HUES6 (cell line): ENCODE results near the gene SETDB2.
"Not testable (repeated sequence)": the region's sequence is repeated elsewhere in the genome, so short reads cannot be mapped to it uniquely, and the experiment has no call there.

ENCODE experiments used
- H3K27ac ChIP-seq: 2 replicates; pipeline ENCODE4 v1.7.0; 2013; ENCODE audit warnings: low read depth, mild to moderate bottlenecking, low read length, inconsistent platforms
- H3K27me3 ChIP-seq: 2 replicates; pipeline ENCODE4 v1.6.1; 2013; ENCODE audit warnings: low read length; ENCODE audit not compliant: control insufficient read depth, insufficient read depth
- H3K36me3 ChIP-seq: 2 replicates; pipeline ENCODE4 v1.6.1; 2013; ENCODE audit warnings: low read length; ENCODE audit not compliant: control insufficient read depth, insufficient read depth
- H3K4me1 ChIP-seq: 2 replicates; pipeline ENCODE4 v1.6.1; 2013; ENCODE audit warnings: low read length; ENCODE audit not compliant: control insufficient read depth, insufficient read depth
- H3K4me3 ChIP-seq: 2 replicates; pipeline ENCODE4 v1.5.1; 2013; ENCODE audit warnings: low read depth, low read length
- H3K9ac ChIP-seq: one replicate; pipeline ENCODE4 v1.6.1; 2013; ENCODE audit warnings: mild to moderate bottlenecking, low read length
- H3K9me3 ChIP-seq: 2 replicates; pipeline ENCODE4 v1.6.1; 2013; ENCODE audit warnings: low read depth, low read length; ENCODE audit not compliant: control insufficient read depth, insufficient read depth

The SETDB2 gene

GRCh38 chr13:49466292-49466838, 22.3 kb downstream of the SETDB2 start:
- Histone ChIP-seq H3K36me3 (peaks cover 28% of the 10 kb centered on the region), H3K4me3 (no peak overlapping the region), H3K4me1 (no peaks in the 10 kb centered on the region; the same call in 1 of the 2 replicates), H3K27ac (no peak overlapping the region), H3K9me3 (peaks cover 24% of the 10 kb centered on the region), H3K9ac (no peak overlapping the region), H3K27me3 (no peaks in the 10 kb centered on the region)

- no peaks in the 10 kb centered on the region for H3K27me3 ChIP-seq
- no peaks in the 10 kb centered on the region; the same call in 1 of the 2 replicates for H3K4me1 ChIP-seq
- H3K4me3 ChIP-seq = no peak overlapping the region
- H3K9me3 ChIP-seq = no peaks in the 10 kb centered on the region; the same call in 1 of the 2 replicates
- no peak overlapping the region for H3K27ac ChIP-seq
- H3K36me3 ChIP-seq = peaks cover 15% of the 10 kb centered on the region
- H3K9ac ChIP-seq = no peak overlapping the region
These were observed 28.1 kb downstream of the SETDB2 start for GRCh38 chr13:49472186-49472585.

GRCh38 chr13:49476529-49476928, 32.5 kb downstream of the SETDB2 start:
- Histone ChIP-seq H3K4me3 (no peak overlapping the region), H3K9ac (no peak overlapping the region), H3K9me3 (no peaks in the 10 kb centered on the region; the same call in 1 of the 2 replicates), H3K27ac (no peak overlapping the region), H3K4me1 (no peaks in the 10 kb centered on the region), H3K27me3 (no peaks in the 10 kb centered on the region), H3K36me3 (peaks cover 20% of the 10 kb centered on the region)

- H3K36me3 ChIP-seq = peaks cover 9% of the 10 kb centered on the region
- no peaks in the 10 kb centered on the region for H3K4me1 ChIP-seq
- H3K27ac ChIP-seq = no peak overlapping the region
- H3K9me3 ChIP-seq = no peaks in the 10 kb centered on the region
- no peak overlapping the region for H3K4me3 ChIP-seq
- H3K27me3 ChIP-seq = no peaks in the 10 kb centered on the region
- no peak overlapping the region for H3K9ac ChIP-seq
These were observed 37.7 kb downstream of the SETDB2 start for GRCh38 chr13:49481788-49482187.

- H3K4me3 ChIP-seq = no peak overlapping the region
- no peak overlapping the region for H3K9ac ChIP-seq
- no peak overlapping the region for H3K27ac ChIP-seq
- H3K27me3 ChIP-seq = no peaks in the 10 kb centered on the region
- H3K9me3 ChIP-seq = no peaks in the 10 kb centered on the region
- no peaks in the 10 kb centered on the region for H3K4me1 ChIP-seq
- H3K36me3 ChIP-seq = no peaks in the 10 kb centered on the region; the same call in 1 of the 2 replicates
These were observed 44.5 kb downstream of the SETDB2 start for GRCh38 chr13:49488563-49488962.

- no peak overlapping the region for H3K27ac ChIP-seq
- H3K4me3 ChIP-seq = peak overlapping the region; percentile 65
These were observed 50.6 kb downstream of the SETDB2 start for GRCh38 chr13:49494645-49495044.

GRCh38 chr13:49495783-49496762, 52.0 kb downstream of the SETDB2 start, which contains the start of gene PHF11:
TSS of gene PHF11 (plus strand) at chr13:49495953. CDS start at chr13:49496002, 49 bp downstream.
- Histone ChIP-seq H3K27ac (peak within 1 kb of the TSS; percentile 64; the same call in 1 of the 2 replicates), H3K27me3 (no peaks in the 10 kb centered on the region), H3K36me3 (no peaks in the 10 kb centered on the region), H3K9ac (peak within 1 kb of the TSS; percentile 54), H3K4me1 (peaks cover 3% of the 10 kb centered on the region; the same call in 1 of the 2 replicates), H3K4me3 (peak within 1 kb of the TSS; percentile 65), H3K9me3 (no peaks in the 10 kb centered on the region)

More at GRCh38 chr13:49494645-49495044, 50.6 kb downstream of the SETDB2 start:
- H3K9ac ChIP-seq = no peak overlapping the region
- no peaks in the 10 kb centered on the region for H3K9me3 ChIP-seq
- H3K4me1 ChIP-seq = peaks cover 3% of the 10 kb centered on the region; the same call in 1 of the 2 replicates
- H3K27me3 ChIP-seq = no peaks in the 10 kb centered on the region
- no peaks in the 10 kb centered on the region for H3K36me3 ChIP-seq

GRCh38 chr13:49496837-49497236, 52.8 kb downstream of the SETDB2 start:
- not testable (repeated sequence) for H3K4me1 ChIP-seq, H3K36me3 ChIP-seq, H3K9ac ChIP-seq, H3K27ac ChIP-seq, H3K27me3 ChIP-seq, H3K9me3 ChIP-seq
- H3K4me3 ChIP-seq = peak overlapping the region; percentile 65; the same call in 1 of the 2 replicates

GRCh38 chr13:49497272-49497671, 53.2 kb downstream of the SETDB2 start:
- Histone ChIP-seq H3K36me3 (no peaks in the 10 kb centered on the region), H3K27ac (no peak overlapping the region), H3K9me3 (no peaks in the 10 kb centered on the region), H3K4me3 (no peak overlapping the region), H3K27me3 (no peaks in the 10 kb centered on the region), H3K9ac (no peak overlapping the region), H3K4me1 (peaks cover 3% of the 10 kb centered on the region; the same call in 1 of the 2 replicates)

- H3K9ac ChIP-seq = no peak overlapping the region
- peaks cover 3% of the 10 kb centered on the region; the same call in 1 of the 2 replicates for H3K4me1 ChIP-seq
- H3K36me3 ChIP-seq = no peaks in the 10 kb centered on the region
- H3K27me3 ChIP-seq = no peaks in the 10 kb centered on the region
- H3K9me3 ChIP-seq = no peaks in the 10 kb centered on the region
- no peak overlapping the region for H3K27ac ChIP-seq
- H3K4me3 ChIP-seq = no peak overlapping the region
These were observed 54.1 kb downstream of the SETDB2 start for GRCh38 chr13:49498206-49498605.
